Measurements from ENCODE around the gene KMO. TPM values are rescaled to one million over a fixed set of nuclear protein-coding genes. Genes with fewer than 3 reads are reported as not detected.

Gene KMO
- total RNA-seq, 2 donors from 2014 or later: not detected

DNA sequence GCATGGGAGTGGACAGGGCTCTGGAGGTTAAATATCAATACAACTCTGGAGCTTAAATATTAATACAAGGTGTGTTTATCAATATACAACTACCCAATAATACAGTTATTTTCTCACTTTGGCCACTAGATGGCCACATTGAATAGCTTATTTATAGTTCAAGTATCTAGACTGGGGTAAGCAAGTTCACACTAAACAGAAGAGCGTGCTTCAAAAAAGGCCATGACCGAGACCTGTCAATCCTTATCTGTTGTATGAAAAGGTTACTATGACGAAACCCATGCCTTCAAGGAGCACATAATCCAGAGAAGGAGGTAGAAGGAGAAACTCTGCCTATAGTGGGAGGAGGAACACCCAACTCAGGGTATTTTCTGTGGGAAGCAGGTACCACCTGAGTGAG is 78.9 kb downstream of the KMO start:
- no peaks in the 10 kb centered on the region for H3K36me3 Mint-ChIP-seq (ENCODE audit: low read depth)
- no peak for DNase-seq
- TF ChIP-seq CTCF (conservative IDR thresholded peaks at IDR 0.05): peak; percentile 88
- H3K36me3 ChIP-seq (ENCODE audit: control insufficient read depth, insufficient read depth, low read length): no peaks in the 10 kb centered on the region
- peaks cover 5% of the 10 kb centered on the region for H3K27me3 ChIP-seq (ENCODE audit: control insufficient read depth, insufficient read depth, low read length, poor library complexity, severe bottlenecking)
- no peaks in the 10 kb centered on the region for H3K9me3 Mint-ChIP-seq
- no peaks in the 10 kb centered on the region for H3K9me3 ChIP-seq (ENCODE audit: control insufficient read depth, low read length)
- peaks cover 10% of the 10 kb centered on the region for H3K4me1 ChIP-seq (ENCODE audit: control insufficient read depth, insufficient read depth, low read length)
- H3K27me3 Mint-ChIP-seq (ENCODE audit: insufficient read depth): no peaks in the 10 kb centered on the region
- H3K4me3 Mint-ChIP-seq: no peak overlapping the region
- 49 to 61% methylated on average over 3 of the region's 3 CpGs for WGBS, 2 experiments (ENCODE audit: insufficient coverage in 1 of 2, insufficient read length in 1 of 2)
- H3K27ac Mint-ChIP-seq: no peak overlapping the region
- no peak overlapping the region for H3K4me3 ChIP-seq (ENCODE audit: low read length)
- H3K4me1 Mint-ChIP-seq: peaks cover 7% of the 10 kb centered on the region
- no peak overlapping the region for H3K27ac ChIP-seq (ENCODE audit: low read depth, low read length)
- H3K9ac ChIP-seq (ENCODE audit: extremely low read depth, low read length, poor library complexity, severe bottlenecking): no peak overlapping the region

GRCh38 chr1:241611736-241612135 is 79.6 kb downstream of the KMO start:
- Histone ChIP-seq H3K27ac (ENCODE audit: low read depth, low read length) (no peak overlapping the region), H3K9ac (ENCODE audit: extremely low read depth, low read length, poor library complexity, severe bottlenecking) (no peak overlapping the region), H3K27me3 (ENCODE audit: control insufficient read depth, insufficient read depth, low read length, poor library complexity, severe bottlenecking) (peaks cover 5% of the 10 kb centered on the region), H3K4me3 (ENCODE audit: low read length) (no peak overlapping the region), H3K9me3 (ENCODE audit: control insufficient read depth, low read length) (no peaks in the 10 kb centered on the region), H3K36me3 (ENCODE audit: control insufficient read depth, insufficient read depth, low read length) (no peaks in the 10 kb centered on the region), H3K4me1 (ENCODE audit: control insufficient read depth, insufficient read depth, low read length) (peaks cover 10% of the 10 kb centered on the region)
- WGBS, 2 experiments (ENCODE audit: insufficient coverage in 1 of 2, insufficient read length in 1 of 2): 96% methylated on average over 1 of the region's 1 CpG; no CpG with 5 or more reads in 1 of the 2 experiments
- TF ChIP-seq CTCF (conservative IDR thresholded peaks at IDR 0.05): no peak
- Mint-ChIP-seq H3K27me3 (ENCODE audit: insufficient read depth) (no peaks in the 10 kb centered on the region), H3K36me3 (ENCODE audit: low read depth) (no peaks in the 10 kb centered on the region), H3K9me3 (no peaks in the 10 kb centered on the region), H3K4me3 (no peak overlapping the region), H3K4me1 (peaks cover 7% of the 10 kb centered on the region), H3K27ac (no peak overlapping the region)
- no peak for DNase-seq

DNA sequence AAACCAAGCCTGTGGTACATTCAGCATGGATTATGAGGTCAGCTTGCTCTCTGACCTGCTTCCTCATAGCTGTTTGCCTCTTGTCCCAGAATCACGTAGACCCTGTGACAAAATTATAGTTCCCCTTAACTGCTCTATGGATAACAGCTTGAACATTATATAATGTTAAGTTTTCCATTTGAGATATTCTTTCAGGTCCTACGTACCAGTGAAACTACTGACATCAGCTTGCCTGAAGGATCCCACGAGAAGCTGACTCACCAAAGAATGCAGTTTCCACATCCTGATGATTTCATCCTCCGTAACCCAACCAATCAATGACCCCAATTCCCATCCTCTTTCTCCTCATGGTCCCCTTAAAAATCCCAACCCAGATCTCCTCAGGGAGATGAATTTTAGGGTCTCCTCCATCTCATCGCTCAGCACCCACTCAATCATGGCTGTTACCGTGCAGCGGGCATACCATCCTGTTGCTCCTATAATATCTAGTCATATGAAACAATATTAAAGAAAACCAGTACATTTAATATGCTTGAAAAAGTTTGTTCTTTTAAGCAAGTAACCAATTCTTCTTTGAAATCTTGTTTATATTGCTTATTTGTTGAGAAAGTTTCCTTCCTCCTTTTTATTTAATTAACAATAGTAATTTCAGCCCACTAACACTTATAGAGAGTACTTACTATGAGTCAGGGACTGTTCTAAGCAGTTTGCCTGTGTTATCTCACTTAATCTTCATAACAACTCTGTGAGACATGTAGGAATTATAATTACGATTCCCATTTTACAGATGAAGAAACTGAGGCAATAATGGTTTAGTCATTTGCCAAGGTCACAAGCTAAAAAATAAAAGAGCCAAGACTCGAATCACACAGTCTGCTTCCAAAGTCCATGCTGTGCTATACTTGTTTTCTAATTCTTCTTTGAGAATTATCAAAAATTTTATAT is 80.6 kb downstream of the KMO start:
- Histone ChIP-seq H3K9me3 (ENCODE audit: control insufficient read depth, low read length) (no peaks in the 10 kb centered on the region), H3K27ac (ENCODE audit: low read depth, low read length) (no peak overlapping the region), H3K4me3 (ENCODE audit: low read length) (no peak overlapping the region), H3K4me1 (ENCODE audit: control insufficient read depth, insufficient read depth, low read length) (peaks cover 10% of the 10 kb centered on the region), H3K27me3 (ENCODE audit: control insufficient read depth, insufficient read depth, low read length, poor library complexity, severe bottlenecking) (peaks cover 5% of the 10 kb centered on the region), H3K36me3 (ENCODE audit: control insufficient read depth, insufficient read depth, low read length) (no peaks in the 10 kb centered on the region), H3K9ac (ENCODE audit: extremely low read depth, low read length, poor library complexity, severe bottlenecking) (no peak overlapping the region)
- Mint-ChIP-seq H3K9me3 (no peaks in the 10 kb centered on the region), H3K4me3 (no peak overlapping the region), H3K36me3 (ENCODE audit: low read depth) (no peaks in the 10 kb centered on the region), H3K4me1 (peaks cover 7% of the 10 kb centered on the region), H3K27me3 (ENCODE audit: insufficient read depth) (no peaks in the 10 kb centered on the region), H3K27ac (no peak overlapping the region)
- 92 to 94% methylated on average over 3 to 9 of the region's 9 CpGs for WGBS, 2 experiments (ENCODE audit: insufficient coverage in 1 of 2, insufficient read length in 1 of 2)
- TF ChIP-seq CTCF (conservative IDR thresholded peaks at IDR 0.05): no peak
- no peak for DNase-seq

Measured in endodermal cell (in vitro differentiated cells).